ENCODE measurements around the gene CKAP4.

CKAP4 gene

GRCh38 chr12:106251631-106252455 lies 4.0 kb upstream of the CKAP4 start:
- H3K4me3 ChIP-seq (ENCODE audit: low read length), result peak overlapping the region; percentile 30
- DNase-seq (ENCODE audit: low read depth), result peak; percentile 82
- TF ChIP-seq CTCF (conservative IDR thresholded peaks at IDR 0.05; ENCODE audit: low read length), result peak; percentile 23; the same call in 1 of the 2 replicates

- no peak for TF ChIP-seq CTCF (conservative IDR thresholded peaks at IDR 0.05; ENCODE audit: low read length)
- DNase-seq (ENCODE audit: low read depth), result no peak
- H3K4me3 ChIP-seq (ENCODE audit: low read length), result no peak overlapping the region
Measured at GRCh38 chr12:106249411-106250135, 1.8 kb upstream of the CKAP4 start.

- DNase-seq (ENCODE audit: low read depth), result peak; percentile 66
- peak overlapping the region; percentile 87 for H3K4me3 ChIP-seq (ENCODE audit: low read length)
- no peak for TF ChIP-seq CTCF (conservative IDR thresholded peaks at IDR 0.05; ENCODE audit: low read length)
Measured at GRCh38 chr12:106248846-106249371, 1.1 kb upstream of the CKAP4 start.

GRCh38 chr12:106248312-106248845 lies 559 bp upstream of the CKAP4 start:
- peak; percentile 77 for DNase-seq (ENCODE audit: low read depth)
- TF ChIP-seq CTCF (conservative IDR thresholded peaks at IDR 0.05; ENCODE audit: low read length), result no peak
- peak overlapping the region; percentile 87 for H3K4me3 ChIP-seq (ENCODE audit: low read length)

- DNase-seq (ENCODE audit: low read depth), result peak; percentile 76
- H3K4me3 ChIP-seq (ENCODE audit: low read length), result peak overlapping the region; percentile 87
- no peak; the same call in 1 of the 2 replicates for TF ChIP-seq CTCF (conservative IDR thresholded peaks at IDR 0.05; ENCODE audit: low read length)
Measured at GRCh38 chr12:106246891-106247673, 738 bp downstream of the CKAP4 start.

- DNase-seq (ENCODE audit: low read depth), result peak; percentile 84
- no peak for TF ChIP-seq CTCF (conservative IDR thresholded peaks at IDR 0.05; ENCODE audit: low read length)
- peak overlapping the region; percentile 87 for H3K4me3 ChIP-seq (ENCODE audit: low read length)
Measured at GRCh38 chr12:106245767-106246166, 2.1 kb downstream of the CKAP4 start.

Data from AG10803 (cell line).